ENCODE results near the gene TSPEAR.
"Not testable (repeated sequence)": the region's sequence is repeated elsewhere in the genome, so short reads cannot be mapped to it uniquely, and the experiment has no call there.

The TSPEAR gene

DNA sequence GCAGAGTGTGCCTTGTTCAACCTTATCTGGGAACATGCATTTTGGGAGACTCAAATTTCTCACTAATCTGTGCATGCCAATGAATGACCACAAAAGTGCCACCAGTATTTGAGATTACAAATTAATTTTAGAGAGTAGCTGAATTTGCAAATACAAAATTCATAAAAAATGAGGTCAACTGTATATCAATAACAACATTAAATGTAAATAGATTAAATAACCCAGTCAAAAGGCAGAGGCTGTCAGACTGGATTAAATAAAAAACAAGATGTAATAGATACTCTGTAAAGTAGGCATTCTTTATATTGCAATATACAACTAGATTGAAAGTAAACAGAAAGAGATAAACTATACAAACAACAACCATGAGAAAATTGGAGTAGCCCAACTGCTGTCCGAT lies 147.3 kb downstream of the TSPEAR start:
- DNase-seq = no peak

DNA sequence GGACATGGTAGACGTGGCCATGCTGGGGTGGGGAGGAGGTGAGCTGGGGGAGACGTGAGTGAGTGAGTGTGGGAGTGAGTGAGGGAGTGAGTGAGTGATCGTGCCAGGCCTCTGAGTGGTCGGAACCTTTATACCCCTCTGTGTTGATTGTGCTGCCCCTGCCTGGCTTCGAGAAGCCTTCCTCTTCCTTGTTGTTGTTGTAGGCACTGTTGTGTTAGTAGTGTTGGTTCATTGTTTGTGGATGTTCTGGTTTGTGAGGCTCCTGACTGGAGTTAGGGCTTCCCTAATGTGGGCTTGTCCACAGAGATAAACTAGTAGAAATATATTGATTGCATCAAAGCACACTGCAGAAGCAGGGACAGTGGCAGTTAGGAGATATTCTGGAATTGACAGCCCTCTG lies 152.7 kb downstream of the TSPEAR start, which contains the start of gene KRTAP10-3:
Gene KRTAP10-3 (minus strand): TSS at position 101 of the 400 bp plus-strand sequence. CDS start 80 bp downstream, at position 21.
- DNase-seq = no peak

DNA sequence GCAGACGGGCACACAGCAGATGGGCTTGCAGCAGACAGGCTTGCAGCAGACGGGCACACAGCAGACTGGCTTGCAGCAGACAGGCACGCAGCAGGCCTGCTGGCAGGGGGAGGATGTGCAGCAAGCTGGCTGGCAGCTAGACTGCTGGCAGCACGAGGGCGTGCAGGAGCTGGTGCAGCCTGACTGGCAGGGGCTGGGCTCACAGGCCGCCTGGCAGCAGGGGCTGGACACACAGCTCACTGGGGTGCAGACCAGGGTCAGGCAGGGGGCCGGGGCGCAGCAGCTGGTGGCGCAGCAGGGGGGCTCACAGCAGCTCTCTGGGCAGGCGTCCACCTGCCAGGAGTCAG lies 153.1 kb downstream of the TSPEAR start:
- DNase-seq = not testable (repeated sequence)

DNA sequence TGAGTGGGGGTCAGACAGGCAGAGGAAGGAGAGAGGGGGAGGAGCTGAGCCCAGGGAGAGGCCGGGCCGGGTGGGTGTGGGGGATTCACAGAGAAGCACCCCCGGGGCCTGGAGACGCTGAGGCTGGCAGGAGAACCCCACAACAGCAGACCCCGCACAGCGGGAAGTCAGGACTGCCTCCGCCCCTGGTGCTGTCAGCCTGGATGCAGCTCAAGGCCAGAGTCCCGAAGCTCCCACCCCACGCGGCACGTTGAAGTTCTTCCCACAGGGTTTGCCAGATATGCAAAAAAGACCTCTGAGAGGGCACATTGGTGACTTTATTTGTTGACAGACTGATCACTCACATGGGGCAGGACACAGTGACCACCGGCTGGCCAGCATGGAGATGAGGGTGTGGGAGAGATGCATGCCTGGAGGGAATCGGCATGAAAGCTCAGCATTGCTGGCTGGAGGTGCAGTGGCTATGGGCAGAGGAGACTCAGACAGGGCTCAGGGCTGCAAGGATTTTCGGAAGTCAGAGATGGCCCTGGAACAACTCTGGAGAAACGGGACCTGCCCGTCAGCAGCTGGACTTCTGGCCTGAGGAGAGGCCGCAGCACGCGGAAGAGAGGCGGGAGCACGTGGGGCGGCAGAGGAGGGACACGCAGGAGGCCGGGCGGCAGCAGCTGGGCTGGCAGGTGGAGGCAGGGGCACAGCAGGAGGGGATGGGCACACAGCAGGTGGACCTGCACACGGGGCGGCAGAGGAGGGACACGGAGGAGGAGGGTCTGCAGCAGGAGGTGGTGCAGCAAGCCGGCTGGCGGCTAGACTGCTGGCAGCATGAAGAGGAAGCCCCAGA lies 153.7 kb downstream of the TSPEAR start:
- no peak for DNase-seq

DNA sequence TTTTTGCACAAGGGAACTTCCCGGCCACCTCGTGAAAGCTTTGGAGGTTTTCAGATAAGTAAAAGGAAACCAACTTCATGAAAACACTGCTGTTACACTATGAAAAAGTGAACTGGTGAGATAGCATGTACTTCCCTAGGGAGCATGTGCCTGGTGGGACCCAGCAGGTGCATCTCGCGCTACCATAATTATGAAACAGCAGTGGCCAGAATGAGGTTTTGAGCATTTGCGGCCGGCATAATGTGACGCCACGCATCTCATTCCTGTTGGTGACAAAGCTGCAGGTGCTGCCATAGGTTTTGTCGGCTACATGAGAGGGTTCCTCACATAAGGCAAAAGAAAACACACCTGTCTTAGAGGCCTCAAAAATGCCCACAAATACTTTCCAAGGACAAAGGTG lies 154.5 kb downstream of the TSPEAR start:
- DNase-seq = no peak

DNA sequence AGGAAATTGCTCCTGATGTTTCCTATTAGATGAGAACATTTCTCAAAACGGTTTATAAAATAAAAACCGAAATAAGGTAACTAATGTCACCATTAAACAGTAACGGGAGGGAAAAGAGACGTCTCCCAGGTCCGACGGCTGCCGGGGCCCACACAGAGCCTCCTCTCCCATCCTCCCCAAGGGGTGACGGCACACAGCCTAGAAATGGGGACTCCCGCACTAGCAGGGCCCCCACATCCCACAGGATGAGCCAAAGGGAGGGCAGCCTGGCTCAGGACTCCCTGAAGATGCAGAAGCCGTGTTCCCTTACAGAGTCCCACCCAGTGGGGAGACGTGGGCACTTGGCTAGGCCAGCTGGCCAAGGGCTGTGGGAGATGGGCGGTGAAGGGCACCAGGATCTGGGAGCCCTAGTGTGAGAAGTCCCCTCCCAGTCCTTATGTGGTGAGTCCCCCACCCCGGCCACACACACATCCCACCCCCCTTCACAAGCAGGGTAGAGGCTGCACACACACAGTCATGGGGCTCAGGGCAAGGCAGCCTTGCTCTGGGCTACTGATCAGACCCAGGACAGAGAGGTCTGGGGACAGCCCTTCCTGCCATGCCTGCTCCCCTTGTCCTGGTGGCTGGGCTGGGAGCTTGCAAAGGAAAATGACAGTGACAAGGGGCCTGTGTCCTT lies 156.0 kb downstream of the TSPEAR start:
- DNase-seq = no peak

DNA sequence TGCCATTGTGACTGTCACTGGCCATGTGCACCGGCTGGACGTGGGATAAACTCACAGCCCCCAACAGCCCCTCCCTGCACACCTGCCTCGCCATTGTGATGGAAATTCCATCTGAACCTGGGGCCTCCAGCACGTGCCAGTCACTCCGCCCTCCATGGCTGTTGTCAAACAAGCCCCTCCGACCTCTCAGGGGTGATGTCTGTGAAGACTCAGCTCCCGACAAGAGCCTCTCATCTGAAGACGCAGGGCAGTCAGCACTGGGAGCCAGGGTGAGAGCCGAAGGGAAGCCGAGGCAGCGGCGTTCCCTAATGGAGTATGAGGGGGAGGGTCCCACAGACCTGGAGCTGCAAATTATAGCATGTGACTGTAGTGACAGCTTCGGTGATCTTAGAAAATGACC lies 158.7 kb downstream of the TSPEAR start:
- no peak for DNase-seq

DNA sequence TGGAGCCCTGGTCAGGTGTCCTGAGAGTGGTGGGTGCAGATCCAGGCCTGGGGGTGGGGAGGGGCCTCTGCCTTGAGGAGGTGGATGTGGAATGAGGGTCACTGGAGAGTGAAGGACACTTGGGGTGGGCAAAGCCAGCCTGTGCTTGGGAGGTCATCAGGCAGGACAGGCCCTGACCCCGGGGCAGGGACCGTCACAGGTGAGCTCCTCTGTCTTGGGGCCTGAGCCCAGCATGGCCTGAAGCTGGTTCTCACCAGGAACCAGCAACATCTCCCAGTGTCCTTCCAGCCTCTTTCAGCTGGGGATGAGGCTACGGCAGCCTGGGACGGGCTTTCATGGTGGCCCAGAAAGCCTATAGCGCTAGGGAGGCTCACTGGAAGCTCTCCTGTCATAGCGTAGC lies 159.2 kb downstream of the TSPEAR start:
- no peak for DNase-seq

DNA sequence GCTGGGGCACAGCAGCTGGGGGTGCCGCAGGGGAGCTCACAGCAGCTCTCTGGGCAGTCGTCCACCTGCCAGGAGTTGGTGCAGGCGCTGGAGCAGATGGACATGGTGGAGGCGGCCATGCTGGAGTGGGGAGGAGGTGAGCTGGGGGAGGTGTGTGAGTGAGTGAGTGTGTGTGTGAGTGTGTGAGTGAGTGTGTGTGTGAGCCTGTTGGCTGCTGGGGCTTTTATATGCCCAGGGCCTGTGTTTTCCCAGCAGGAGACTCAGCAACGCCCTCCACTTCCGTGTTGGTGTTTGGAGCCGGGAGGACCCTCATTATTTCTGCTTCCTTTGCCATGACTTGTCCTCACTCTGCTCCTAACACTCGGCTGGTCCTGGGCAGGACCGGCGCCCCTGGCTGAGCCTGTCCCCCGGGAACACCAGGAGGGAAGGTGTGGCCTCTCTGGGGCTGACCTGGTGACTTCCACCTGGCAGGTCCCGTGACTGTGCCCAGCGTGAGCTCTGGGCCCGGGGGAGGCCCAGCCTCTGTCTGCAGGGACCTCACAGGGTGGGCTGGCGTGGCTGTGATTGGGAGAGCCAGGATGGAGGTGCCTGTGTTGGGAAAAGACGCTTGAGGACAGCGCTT lies 159.9 kb downstream of the TSPEAR start, which contains the start of gene KRTAP10-2:
Gene KRTAP10-2 (minus strand): TSS at position 166 of the 622 bp plus-strand sequence. CDS start 47 bp downstream, at position 119.
- no peak for DNase-seq

DNA sequence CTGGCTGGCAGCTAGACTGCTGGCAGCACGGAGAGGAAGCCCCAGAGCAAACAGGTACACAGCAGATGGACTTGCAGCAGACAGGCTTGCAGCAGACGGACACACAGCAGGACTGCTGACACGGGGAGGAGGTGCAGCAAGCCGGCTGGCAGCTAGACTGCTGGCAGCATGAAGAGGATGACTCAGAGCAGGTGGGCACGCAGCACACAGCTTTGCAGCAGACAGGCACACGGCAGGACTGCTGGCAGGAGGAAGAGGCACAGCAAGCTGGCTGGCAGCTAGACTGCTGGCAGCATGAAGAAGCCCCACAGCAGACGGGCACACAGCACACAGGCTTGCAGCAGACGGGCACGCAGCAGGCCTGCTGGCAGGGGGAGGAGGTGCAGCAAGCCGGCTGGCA lies 160.6 kb downstream of the TSPEAR start:
- DNase-seq = no peak

DNA sequence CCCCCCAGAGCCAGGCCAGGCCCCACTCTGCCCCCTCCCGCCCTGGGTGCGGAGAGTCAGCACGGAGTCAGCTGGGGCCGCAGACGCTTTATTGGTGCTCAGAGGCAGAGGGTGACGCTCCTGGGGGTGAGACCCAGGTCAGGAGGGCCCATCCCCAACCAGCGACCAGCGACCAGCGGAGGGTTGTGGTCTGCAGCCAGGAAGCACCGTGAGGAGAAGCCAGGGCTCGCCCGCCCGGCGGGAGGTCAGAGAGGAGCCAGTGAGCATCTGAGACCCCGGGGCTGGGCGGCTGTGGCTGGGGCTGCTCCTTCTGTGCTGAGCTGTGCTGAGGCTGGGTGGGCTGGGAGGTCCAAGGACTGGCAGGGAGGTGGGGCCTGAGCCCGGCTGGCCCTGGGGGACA lies 161.1 kb downstream of the TSPEAR start:
- not testable (repeated sequence) for DNase-seq

DNA sequence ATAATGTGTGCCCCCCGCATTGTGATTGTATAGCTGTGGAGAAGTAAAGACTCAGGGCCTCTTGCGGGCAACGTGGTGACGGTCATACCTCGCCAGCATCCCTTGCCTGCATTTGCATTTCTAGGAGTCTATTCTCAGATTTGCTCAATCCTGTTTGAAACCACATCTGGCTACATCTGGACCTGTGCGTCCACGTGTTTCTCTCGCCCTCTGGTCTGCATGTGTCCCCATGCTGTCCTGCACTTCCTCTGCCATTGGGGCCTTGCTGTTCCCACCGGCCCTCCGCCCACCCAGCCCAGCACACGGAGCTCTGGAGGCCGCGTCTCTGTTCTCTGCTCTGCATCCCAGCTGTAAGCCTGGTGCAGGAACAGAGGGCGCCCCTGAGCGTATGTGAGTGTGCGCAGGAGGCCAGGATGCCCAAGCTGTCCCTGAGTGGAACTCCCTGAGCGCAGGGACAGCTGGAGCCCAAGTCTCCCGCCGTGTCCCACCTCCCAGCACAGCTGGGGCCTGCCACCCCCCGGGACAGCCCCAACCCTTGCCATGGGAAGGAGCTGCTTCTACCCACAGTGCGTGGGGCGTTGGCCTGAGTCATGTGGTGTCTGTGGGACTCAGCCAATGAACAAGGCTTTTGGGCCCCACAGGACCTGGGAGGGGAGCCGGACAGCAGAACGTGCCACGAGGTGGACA lies 161.7 kb downstream of the TSPEAR start:
- DNase-seq = no peak

DNA sequence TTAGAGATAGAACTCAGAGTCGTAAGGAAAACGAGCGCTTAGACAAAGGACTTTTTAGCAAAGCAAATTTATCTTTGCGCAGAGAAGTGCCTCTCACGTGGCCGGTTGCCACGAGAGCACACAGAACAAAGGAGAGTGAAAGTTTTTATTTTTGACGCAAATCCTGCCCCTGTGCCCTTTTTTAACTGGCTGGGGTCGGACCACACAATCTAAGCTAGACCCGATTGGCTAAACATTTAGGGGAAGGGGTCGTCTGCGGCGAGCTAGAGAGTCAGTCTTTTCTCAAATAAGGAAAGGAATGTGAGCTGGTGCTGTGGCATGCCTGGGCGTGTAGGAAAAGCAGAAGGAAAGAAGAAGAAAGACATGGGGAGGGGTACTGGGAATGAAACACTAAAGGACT lies 162.4 kb downstream of the TSPEAR start:
- DNase-seq = no peak

DNA sequence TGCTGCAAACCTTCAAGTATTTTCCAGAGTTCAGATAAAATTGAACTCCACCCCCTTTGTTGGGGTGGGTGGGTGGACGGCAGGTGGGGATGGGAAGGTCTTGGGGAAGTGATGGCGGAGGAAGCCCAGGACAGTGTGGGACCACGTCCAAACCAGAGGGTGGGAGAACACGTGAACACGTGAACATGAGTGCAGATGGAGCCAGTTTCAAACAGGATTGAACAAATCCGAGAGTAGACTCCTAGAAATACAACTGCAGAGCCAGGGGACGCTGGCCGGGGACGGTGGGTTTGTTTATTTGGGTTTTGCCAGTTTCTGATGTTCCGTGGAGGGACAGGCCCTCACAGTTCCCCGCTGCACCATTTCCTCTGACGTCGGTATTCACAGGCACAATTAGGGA lies 163.0 kb downstream of the TSPEAR start:
- no peak for DNase-seq

DNA sequence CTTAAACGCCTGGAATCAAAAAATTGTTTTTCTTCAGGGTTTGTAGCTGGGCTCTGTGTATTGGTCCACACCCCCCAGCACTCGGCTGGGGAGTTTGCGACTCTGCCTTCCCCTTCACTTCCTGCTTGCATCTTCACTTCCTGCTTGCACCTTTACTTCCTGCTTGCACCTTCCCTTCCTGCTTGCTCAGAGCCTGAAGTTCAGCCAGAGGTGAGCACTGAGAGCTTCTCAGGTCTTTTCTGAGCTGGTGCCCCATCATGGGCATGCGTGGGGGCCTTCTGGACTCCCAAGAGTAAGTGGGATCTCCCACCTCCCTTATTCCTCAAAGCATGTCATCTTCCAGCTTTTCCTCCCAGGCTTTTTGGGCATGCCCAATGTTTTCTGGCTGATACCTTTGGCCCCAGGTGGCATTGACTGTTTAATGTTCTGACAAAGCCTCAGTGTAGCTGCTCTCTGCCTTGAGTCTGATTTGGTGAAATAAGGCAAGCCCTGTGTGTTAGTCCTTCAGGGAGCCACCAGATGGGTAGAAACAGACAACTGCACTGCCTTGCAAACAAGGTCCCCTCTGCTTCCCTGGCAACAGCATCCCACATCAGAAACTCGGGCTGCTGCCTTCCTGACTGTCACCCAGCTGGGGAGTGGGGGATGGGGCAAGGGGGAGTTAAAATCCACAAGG lies 163.6 kb downstream of the TSPEAR start:
- no peak for DNase-seq

DNA sequence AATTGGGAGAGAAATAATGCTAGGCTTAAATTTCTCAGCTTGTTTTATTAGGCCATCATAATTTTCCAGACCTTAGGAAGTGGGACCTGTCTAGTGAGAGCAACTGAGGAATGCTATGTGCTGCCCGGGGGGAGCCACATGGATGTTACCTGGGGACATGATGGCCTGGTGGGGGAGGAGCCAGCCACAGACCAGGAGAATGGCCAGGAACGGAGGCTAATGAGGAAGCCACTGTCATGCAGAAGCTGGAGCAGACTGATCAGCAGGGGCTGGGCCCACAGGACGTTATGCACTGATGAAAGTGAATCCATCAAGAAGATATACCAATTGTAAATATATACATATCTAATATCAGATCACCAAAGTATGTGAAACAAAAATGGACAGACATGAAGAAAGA lies 166.8 kb downstream of the TSPEAR start:
- DNase-seq = no peak

DNA sequence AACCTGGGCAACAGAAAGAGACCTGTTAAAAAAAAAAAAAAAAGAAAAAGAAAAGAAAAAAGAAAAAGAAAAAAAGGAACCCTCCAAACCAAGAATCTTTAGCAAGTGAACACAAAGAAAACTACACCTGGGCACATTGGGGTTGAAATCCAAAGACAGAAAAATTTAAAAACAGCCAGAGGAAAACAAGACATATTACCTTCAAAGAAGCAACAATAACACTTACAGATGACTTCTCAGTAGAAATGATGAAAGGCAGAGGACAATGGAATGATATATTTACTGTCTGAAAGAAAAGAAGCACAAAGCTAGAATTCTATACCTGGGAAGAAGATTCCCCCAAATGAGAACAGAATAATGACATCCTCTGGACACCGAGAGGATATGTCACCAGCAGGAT lies 168.7 kb downstream of the TSPEAR start:
- DNase-seq = no peak

DNA sequence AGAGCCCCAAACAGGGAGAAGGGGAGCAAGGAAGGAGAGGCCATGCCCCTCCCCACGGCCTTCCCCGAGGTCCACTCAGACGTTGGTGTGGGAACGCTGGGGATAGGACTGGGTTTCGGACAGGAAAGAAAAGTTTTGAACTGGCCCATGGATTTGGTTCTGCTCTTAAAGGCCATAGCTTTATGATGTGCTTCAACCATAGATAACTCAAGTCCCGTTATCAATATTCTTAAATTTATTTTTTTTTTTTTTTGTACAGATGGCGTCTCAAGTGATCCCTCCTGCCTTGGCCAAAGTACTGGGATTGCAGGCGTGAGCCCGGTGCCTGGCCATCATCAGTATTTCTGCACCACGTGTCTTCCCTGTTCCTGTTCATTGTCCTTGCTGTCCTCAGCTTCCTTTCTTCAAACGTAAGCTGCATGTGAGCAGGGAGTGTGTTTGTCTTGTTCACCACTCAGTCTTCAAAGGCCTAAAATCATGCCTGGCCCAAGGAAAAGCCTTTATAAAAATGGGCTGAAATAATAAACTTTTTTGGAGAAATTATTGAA lies 170.6 kb downstream of the TSPEAR start:
- no peak for DNase-seq

DNA sequence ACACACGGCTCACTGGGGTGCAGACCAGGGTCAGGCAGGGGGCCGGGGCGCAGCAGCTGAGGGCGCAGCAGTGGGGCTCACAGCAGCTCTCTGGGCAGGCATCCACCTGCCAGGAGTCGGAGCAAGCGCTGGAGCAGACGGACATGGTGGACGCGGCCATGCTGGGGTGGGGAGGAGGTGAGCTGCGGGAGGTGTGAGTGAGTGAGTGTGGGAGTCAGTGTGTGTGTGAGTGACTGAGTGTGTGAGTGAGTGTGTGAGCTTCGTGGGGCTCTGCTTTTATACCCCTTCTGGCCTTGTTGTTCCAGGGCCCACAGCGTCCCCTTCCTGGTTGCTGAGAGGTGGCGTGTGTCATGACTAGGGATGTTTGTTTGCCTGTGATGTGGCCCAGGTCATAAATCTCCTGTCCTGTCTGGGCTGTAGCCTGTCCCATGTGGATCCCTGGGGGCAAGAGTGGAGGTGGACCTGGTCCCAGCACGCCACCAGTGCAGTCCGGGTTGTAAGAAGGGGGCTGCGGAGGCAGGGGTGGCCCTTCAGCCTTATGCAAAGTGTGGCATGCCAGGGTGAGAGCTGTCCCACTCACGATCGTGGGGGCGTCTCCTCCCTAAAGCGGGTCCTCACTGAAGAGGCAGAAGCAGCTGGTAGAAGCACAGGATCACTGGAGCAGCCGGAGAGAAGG lies 171.2 kb downstream of the TSPEAR start, which contains the start of gene KRTAP10-1:
Gene KRTAP10-1 (minus strand): TSS at position 205 of the 676 bp plus-strand sequence. CDS start 45 bp downstream, at position 160.
- no peak for DNase-seq

DNA sequence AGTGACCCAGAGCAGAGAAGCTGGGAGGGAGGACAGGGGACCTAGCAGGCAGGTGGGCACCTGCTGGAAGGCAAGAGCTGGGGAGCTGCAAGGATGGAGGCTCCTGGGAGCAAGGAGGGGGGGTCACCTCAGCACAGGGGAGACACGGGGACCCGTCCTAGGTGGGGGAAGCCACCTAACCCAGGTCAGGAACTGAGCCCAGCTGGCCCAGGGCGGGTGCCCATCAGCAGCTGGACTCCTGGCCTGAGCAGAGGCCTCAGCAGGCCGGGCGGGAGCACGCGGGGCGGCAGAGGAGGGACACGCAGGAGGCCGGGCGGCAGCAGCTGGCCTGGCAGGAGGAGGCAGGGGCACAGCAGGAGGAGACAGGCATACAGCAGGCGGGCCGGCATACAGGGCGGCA lies 172.3 kb downstream of the TSPEAR start:
- DNase-seq = no peak
